ENCODE measurements around the gene BLTP2. TPM values are rescaled to one million over a fixed set of nuclear protein-coding genes. Genes with fewer than 3 reads are reported as not detected.

BLTP2 gene
- total and polyA plus RNA-seq, 9 donors = 46.4 to 65.5 (median 52.2) TPM

GRCh38 chr17:28657756-28658155 is 12.8 kb upstream of the BLTP2 start:
- peaks cover 28% of the 10 kb centered on the region for H3K36me3 ChIP-seq (ENCODE audit: control insufficient read depth, insufficient read depth, low read length)
- H3K27ac ChIP-seq (ENCODE audit: low read length) = no peak overlapping the region
- H3K4me3 ChIP-seq (ENCODE audit: low read length) = no peak overlapping the region
- 100% methylated on average over 3 of the region's 5 CpGs for WGBS (ENCODE audit: insufficient coverage)
- peaks cover 2% of the 10 kb centered on the region for H3K9me3 ChIP-seq (replicated peaks; ENCODE audit: control insufficient read depth, low read depth, low read length)
- peaks cover 3% of the 10 kb centered on the region for H3K4me1 ChIP-seq (ENCODE audit: control insufficient read depth, insufficient read depth, low read length)
- no peaks in the 10 kb centered on the region for H3K27me3 ChIP-seq (ENCODE audit: control insufficient read depth, insufficient read depth, low read length)
- no peak for DNase-seq

- no CpG with 5 or more reads among the region's 5 CpGs for WGBS (ENCODE audit: insufficient coverage)
These were observed 10.2 kb upstream of the BLTP2 start for GRCh38 chr17:28655160-28655559.

GRCh38 chr17:28648698-28649097 is 3.7 kb upstream of the BLTP2 start:
- Histone ChIP-seq H3K27me3 (ENCODE audit: control insufficient read depth, insufficient read depth, low read length) (no peaks in the 10 kb centered on the region), H3K36me3 (ENCODE audit: control insufficient read depth, insufficient read depth, low read length) (peaks cover 23% of the 10 kb centered on the region), H3K4me1 (ENCODE audit: control insufficient read depth, insufficient read depth, low read length) (peaks cover 21% of the 10 kb centered on the region), H3K9me3 (replicated peaks; ENCODE audit: control insufficient read depth, low read depth, low read length) (no peaks in the 10 kb centered on the region), H3K27ac (ENCODE audit: low read length) (no peak overlapping the region), H3K4me3 (ENCODE audit: low read length) (no peak overlapping the region)
- 64% methylated on average over 1 of the region's 2 CpGs for WGBS (ENCODE audit: insufficient coverage)
- no peak for DNase-seq

More at GRCh38 chr17:28655160-28655559, 10.2 kb upstream of the BLTP2 start:
- no peaks in the 10 kb centered on the region for H3K27me3 ChIP-seq (ENCODE audit: control insufficient read depth, insufficient read depth, low read length)
- no peaks in the 10 kb centered on the region for H3K4me1 ChIP-seq (ENCODE audit: control insufficient read depth, insufficient read depth, low read length)
- peaks cover 2% of the 10 kb centered on the region for H3K9me3 ChIP-seq (replicated peaks; ENCODE audit: control insufficient read depth, low read depth, low read length)
- H3K36me3 ChIP-seq (ENCODE audit: control insufficient read depth, insufficient read depth, low read length) = peaks cover 41% of the 10 kb centered on the region
- H3K4me3 ChIP-seq (ENCODE audit: low read length) = no peak overlapping the region
- no peak overlapping the region for H3K27ac ChIP-seq (ENCODE audit: low read length)
- no peak for DNase-seq

- H3K36me3 ChIP-seq (ENCODE audit: control insufficient read depth, insufficient read depth, low read length) = peaks cover 39% of the 10 kb centered on the region
- 80% methylated on average over 8 of the region's 12 CpGs for WGBS (ENCODE audit: insufficient coverage)
- H3K9me3 ChIP-seq (replicated peaks; ENCODE audit: control insufficient read depth, low read depth, low read length) = no peaks in the 10 kb centered on the region
- no peak for DNase-seq
- H3K27me3 ChIP-seq (ENCODE audit: control insufficient read depth, insufficient read depth, low read length) = no peaks in the 10 kb centered on the region
- no peak overlapping the region for H3K4me3 ChIP-seq (ENCODE audit: low read length)
- H3K4me1 ChIP-seq (ENCODE audit: control insufficient read depth, insufficient read depth, low read length) = peaks cover 28% of the 10 kb centered on the region
- peak overlapping the region; percentile 98 for H3K27ac ChIP-seq (ENCODE audit: low read length)
These were observed 1.2 kb upstream of the BLTP2 start for GRCh38 chr17:28646039-28646754.

- whole genome bisulfite sequencing (ENCODE audit: insufficient coverage) = 24% methylated on average over 3 of the region's 8 CpGs
- DNase-seq = no peak
- H3K36me3 ChIP-seq (ENCODE audit: control insufficient read depth, insufficient read depth, low read length) = peaks cover 39% of the 10 kb centered on the region
- peak overlapping the region; percentile 98 for H3K27ac ChIP-seq (ENCODE audit: low read length)
- peaks cover 28% of the 10 kb centered on the region for H3K4me1 ChIP-seq (ENCODE audit: control insufficient read depth, insufficient read depth, low read length)
- H3K27me3 ChIP-seq (ENCODE audit: control insufficient read depth, insufficient read depth, low read length) = no peaks in the 10 kb centered on the region
- H3K9me3 ChIP-seq (replicated peaks; ENCODE audit: control insufficient read depth, low read depth, low read length) = no peaks in the 10 kb centered on the region
- peak overlapping the region; percentile 83 for H3K4me3 ChIP-seq (ENCODE audit: low read length)
These were observed 600 bp upstream of the BLTP2 start for GRCh38 chr17:28645576-28645939.

GRCh38 chr17:28643983-28644786 is 773 bp downstream of the BLTP2 start:
- H3K27me3 ChIP-seq (ENCODE audit: control insufficient read depth, insufficient read depth, low read length) = no peaks in the 10 kb centered on the region
- WGBS (ENCODE audit: insufficient coverage) = 1% methylated on average over 11 of the region's 18 CpGs
- peaks cover 51% of the 10 kb centered on the region for H3K36me3 ChIP-seq (ENCODE audit: control insufficient read depth, insufficient read depth, low read length)
- peaks cover 28% of the 10 kb centered on the region for H3K4me1 ChIP-seq (ENCODE audit: control insufficient read depth, insufficient read depth, low read length)
- H3K27ac ChIP-seq (ENCODE audit: low read length) = peak overlapping the region; percentile 69
- H3K4me3 ChIP-seq (ENCODE audit: low read length) = peak overlapping the region; percentile 87
- no peaks in the 10 kb centered on the region for H3K9me3 ChIP-seq (replicated peaks; ENCODE audit: control insufficient read depth, low read depth, low read length)
- peak; percentile 63 for DNase-seq

- WGBS (ENCODE audit: insufficient coverage) = no CpG with 5 or more reads among the region's 2 CpGs
- no peak overlapping the region for H3K4me3 ChIP-seq (ENCODE audit: low read length)
- no peak overlapping the region for H3K27ac ChIP-seq (ENCODE audit: low read length)
- peaks cover 27% of the 10 kb centered on the region for H3K4me1 ChIP-seq (ENCODE audit: control insufficient read depth, insufficient read depth, low read length)
- no peaks in the 10 kb centered on the region for H3K9me3 ChIP-seq (replicated peaks; ENCODE audit: control insufficient read depth, low read depth, low read length)
- no peaks in the 10 kb centered on the region for H3K27me3 ChIP-seq (ENCODE audit: control insufficient read depth, insufficient read depth, low read length)
- DNase-seq = no peak
- H3K36me3 ChIP-seq (ENCODE audit: control insufficient read depth, insufficient read depth, low read length) = peaks cover 61% of the 10 kb centered on the region
These were observed 3.4 kb downstream of the BLTP2 start for GRCh38 chr17:28641579-28641978.

- WGBS (ENCODE audit: insufficient coverage) = no CpG with 5 or more reads among the region's 1 CpG
- Histone ChIP-seq H3K9me3 (replicated peaks; ENCODE audit: control insufficient read depth, low read depth, low read length) (no peaks in the 10 kb centered on the region), H3K4me3 (ENCODE audit: low read length) (no peak overlapping the region), H3K27me3 (ENCODE audit: control insufficient read depth, insufficient read depth, low read length) (no peaks in the 10 kb centered on the region), H3K4me1 (ENCODE audit: control insufficient read depth, insufficient read depth, low read length) (no peaks in the 10 kb centered on the region), H3K36me3 (ENCODE audit: control insufficient read depth, insufficient read depth, low read length) (peaks cover 87% of the 10 kb centered on the region), H3K27ac (ENCODE audit: low read length) (no peak overlapping the region)
- DNase-seq = no peak
These were observed 9.5 kb downstream of the BLTP2 start for GRCh38 chr17:28635506-28635905.

GRCh38 chr17:28634206-28634865 is 10.6 kb downstream of the BLTP2 start:
- 86% methylated on average over 9 of the region's 14 CpGs for WGBS (ENCODE audit: insufficient coverage)
- no peaks in the 10 kb centered on the region for H3K4me1 ChIP-seq (ENCODE audit: control insufficient read depth, insufficient read depth, low read length)
- H3K27me3 ChIP-seq (ENCODE audit: control insufficient read depth, insufficient read depth, low read length) = no peaks in the 10 kb centered on the region
- peaks cover 81% of the 10 kb centered on the region for H3K36me3 ChIP-seq (ENCODE audit: control insufficient read depth, insufficient read depth, low read length)
- DNase-seq = no peak
- H3K9me3 ChIP-seq (replicated peaks; ENCODE audit: control insufficient read depth, low read depth, low read length) = no peaks in the 10 kb centered on the region
- H3K27ac ChIP-seq (ENCODE audit: low read length) = no peak overlapping the region
- no peak overlapping the region for H3K4me3 ChIP-seq (ENCODE audit: low read length)

GRCh38 chr17:28626818-28627217 is 18.1 kb downstream of the BLTP2 start:
- WGBS (ENCODE audit: insufficient coverage) = 98% methylated on average over 4 of the region's 4 CpGs
- Histone ChIP-seq H3K27me3 (ENCODE audit: control insufficient read depth, insufficient read depth, low read length) (no peaks in the 10 kb centered on the region), H3K9me3 (replicated peaks; ENCODE audit: control insufficient read depth, low read depth, low read length) (no peaks in the 10 kb centered on the region), H3K4me1 (ENCODE audit: control insufficient read depth, insufficient read depth, low read length) (no peaks in the 10 kb centered on the region), H3K36me3 (ENCODE audit: control insufficient read depth, insufficient read depth, low read length) (peaks cover 66% of the 10 kb centered on the region), H3K4me3 (ENCODE audit: low read length) (no peak overlapping the region), H3K27ac (ENCODE audit: low read length) (no peak overlapping the region)
- no peak for DNase-seq
